ENCODE data around the gene KLRC3.
A peak's percentile ranks its signal among the peaks of the same experiment; 100 is the strongest.

Gene KLRC3

DNA sequence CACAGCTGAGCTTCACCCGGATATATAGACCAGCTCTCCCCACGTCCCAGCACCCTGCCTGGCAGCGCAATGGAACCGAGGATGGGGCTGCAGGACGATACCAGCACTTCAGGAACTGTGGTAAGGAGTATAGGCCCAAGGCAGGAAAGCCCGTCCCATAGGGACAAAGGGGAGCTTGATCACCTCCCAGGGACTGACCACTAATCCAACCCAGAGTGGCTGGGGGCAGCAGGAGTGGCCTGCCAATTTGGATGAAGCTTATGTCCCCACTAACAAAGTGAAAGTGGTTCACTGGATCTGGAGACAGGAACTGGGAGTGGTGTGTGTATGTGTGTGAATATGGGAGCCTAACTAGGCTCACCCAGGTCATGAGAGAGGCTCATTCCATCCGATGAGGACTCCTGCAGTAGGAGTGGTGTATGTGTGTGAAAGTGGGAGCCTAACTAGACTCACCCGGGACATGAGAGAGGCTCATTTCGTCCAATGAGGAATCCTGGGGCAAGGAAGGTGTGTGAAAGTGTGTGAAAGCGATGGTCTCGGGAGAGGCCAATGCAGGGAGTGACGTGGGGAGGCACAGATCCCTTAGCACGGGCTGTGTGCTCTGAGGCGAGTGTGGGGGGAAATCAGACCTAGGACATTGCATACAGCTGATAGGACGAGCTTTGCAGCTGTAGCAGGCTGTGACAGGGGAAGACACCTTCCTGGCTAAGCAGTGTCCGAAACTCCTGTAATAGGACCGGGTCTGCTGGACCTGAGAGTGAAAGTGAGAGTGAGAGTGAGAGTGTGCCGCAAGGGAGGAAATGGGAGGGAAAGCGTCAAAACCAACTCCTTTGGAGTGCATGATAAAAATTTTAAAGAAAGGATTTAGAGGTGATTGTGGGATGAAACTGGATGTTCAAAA lies 56.2 kb downstream of the KLRC3 start:
- DNase-seq (ENCODE audit: low read depth) = peak; percentile 71
- TF ChIP-seq, protein P1, sequence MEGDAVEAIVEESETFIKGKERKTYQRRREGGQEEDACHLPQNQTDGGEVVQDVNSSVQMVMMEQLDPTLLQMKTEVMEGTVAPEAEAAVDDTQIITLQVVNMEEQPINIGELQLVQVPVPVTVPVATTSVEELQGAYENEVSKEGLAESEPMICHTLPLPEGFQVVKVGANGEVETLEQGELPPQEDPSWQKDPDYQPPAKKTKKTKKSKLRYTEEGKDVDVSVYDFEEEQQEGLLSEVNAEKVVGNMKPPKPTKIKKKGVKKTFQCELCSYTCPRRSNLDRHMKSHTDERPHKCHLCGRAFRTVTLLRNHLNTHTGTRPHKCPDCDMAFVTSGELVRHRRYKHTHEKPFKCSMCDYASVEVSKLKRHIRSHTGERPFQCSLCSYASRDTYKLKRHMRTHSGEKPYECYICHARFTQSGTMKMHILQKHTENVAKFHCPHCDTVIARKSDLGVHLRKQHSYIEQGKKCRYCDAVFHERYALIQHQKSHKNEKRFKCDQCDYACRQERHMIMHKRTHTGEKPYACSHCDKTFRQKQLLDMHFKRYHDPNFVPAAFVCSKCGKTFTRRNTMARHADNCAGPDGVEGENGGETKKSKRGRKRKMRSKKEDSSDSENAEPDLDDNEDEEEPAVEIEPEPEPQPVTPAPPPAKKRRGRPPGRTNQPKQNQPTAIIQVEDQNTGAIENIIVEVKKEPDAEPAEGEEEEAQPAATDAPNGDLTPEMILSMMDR (conservative IDR thresholded peaks at IDR 0.05; ENCODE audit: low read depth, low read length) = no peak
- H3K4me3 ChIP-seq (ENCODE audit: low read depth, low read length) = peak overlapping the region; percentile 56

- no peak for DNase-seq (ENCODE audit: low read depth)
- TF ChIP-seq, protein P1 (conservative IDR thresholded peaks at IDR 0.05; ENCODE audit: low read depth, low read length) = no peak
- peak overlapping the region; percentile 56 for H3K4me3 ChIP-seq (ENCODE audit: low read depth, low read length)
Observed at GRCh38 chr12:10363658-10363913, 56.8 kb downstream of the KLRC3 start.

GRCh38 chr12:10362828-10363657 lies 57.4 kb downstream of the KLRC3 start:
- DNase-seq (ENCODE audit: low read depth) = peak; percentile 64
- TF ChIP-seq, protein P1 (conservative IDR thresholded peaks at IDR 0.05; ENCODE audit: low read depth, low read length) = no peak
- H3K4me3 ChIP-seq (ENCODE audit: low read depth, low read length) = no peak overlapping the region

DNA sequence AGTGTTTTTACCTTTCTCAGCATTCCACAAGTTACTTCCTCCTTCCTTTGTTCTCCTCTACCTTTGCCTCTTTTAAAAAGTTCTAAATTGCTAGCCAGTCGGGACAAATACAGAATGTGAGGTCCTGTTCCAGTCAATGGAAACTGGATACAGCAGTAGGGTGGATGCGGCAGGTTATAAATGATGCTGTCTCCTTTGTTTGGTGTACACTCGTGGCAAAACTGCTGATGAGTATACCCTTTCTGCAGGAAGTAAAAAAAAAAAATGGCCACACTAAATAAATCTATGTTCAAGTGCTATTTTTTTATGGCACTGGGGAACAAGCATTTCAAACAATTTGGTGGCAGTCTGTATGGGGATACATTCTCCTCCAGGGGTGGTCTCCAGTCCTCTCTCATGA lies 58.1 kb downstream of the KLRC3 start:
- TF ChIP-seq, protein P1 (conservative IDR thresholded peaks at IDR 0.05; ENCODE audit: low read depth, low read length) = no peak
- H3K4me3 ChIP-seq (ENCODE audit: low read depth, low read length) = no peak overlapping the region
- no peak for DNase-seq (ENCODE audit: low read depth)

Data from choroid plexus epithelial cell (primary cell).